A549 treated with AZD2906 at 1 μM for 4 hours (cell line): Measurements from ENCODE around the gene CCDC70. TPM values are rescaled to one million over a fixed set of nuclear protein-coding genes. Genes with fewer than 3 reads are reported as not detected.

Source experiments
- total RNA-seq: library from RNA; stranded (reverse); fragments of 200-300 nt; extraction: Qiagen RNA extraction; gene quantifications from 5 replicates; pipeline ENCODE4 v1.2.3, GENCODE V29; 2022

Gene CCDC70
- total RNA-seq, result not detected in 5 replicates

DNA sequence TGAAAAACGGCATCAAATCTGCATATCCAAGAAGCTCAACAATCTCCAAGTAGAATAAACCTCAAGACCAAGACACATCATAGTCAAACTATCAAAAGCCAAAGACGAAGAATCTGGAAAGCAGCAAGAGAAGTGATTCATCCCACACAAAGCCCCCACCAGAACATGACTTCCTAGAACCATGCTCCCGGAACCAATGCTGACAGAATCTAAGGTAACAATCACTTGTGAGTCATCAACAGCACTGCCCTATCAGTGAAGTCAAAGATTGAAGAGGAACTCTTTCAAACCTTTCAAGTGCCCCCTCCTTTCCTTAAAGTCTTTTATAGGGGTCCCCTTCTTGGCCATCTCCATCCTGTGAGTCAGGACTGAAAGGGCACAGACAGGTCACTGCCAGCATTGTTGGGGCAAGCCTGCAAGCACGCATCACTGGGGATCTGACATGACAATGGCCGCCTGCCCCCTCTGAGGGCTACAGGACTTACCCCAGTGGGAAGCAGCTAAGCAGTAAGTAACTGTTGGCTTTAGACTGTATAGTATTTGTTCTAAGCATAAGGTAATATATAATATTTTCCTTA lies at the start of gene CCDC70:
TSS of gene CCDC70 (plus strand) at position 247 of the 578 bp plus-strand sequence. CDS start 3,443 bp downstream, outside the sequence.

DNA sequence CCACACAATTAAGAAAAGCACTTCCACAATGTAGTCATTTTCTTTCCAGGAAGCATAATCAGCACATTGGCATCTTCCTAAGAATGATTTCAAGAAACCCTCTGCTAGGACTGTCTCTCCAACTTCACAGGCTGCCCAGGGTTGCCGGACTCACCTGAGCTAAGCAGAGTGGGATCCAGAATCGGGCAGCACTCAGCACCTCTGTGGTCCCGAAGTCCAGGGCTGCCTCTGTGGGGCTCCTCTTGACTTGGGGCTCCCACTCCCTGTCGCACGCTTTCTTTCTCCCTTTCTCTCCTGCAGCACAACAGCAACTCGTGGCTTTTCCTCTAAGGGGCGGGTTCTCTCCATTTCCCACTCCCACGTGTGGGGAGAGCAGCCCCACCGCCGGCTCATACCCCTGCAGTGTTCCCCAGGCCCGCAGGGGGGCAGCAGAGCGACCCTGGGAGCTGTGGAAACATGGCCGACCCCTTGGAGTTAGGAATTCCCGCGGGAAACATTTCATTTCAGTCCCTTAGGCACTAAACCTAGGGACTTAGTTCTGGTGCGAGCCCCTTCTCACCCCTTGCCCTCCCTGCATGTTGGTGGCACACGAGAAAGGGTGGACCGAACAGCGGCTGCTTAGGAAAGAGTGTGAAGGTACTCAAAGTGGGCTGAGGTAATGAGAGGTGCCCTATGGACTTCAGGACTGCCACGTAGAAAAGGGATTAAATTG lies 16.8 kb upstream of the CCDC70 start, which contains the start of gene TMEM272:
TSS of gene TMEM272 (minus strand) at position 316 of the 712 bp plus-strand sequence. CDS start 6,647 bp downstream, outside the sequence.

Other genes starting within 250 kb of the CCDC70 start
- 4.1 to 5.6 TPM (median 4.7 TPM) in 5 replicates for gene DHRS12, start 57.8 kb upstream of the CCDC70 start, total RNA-seq
- gene TMEM272, start 16.8 kb upstream of the CCDC70 start, total RNA-seq, result not detected in 5 replicates
- 2.1 to 3.4 TPM (median 2.6 TPM) in 5 replicates for gene ATP7B, start 149.5 kb downstream of the CCDC70 start, total RNA-seq
- 5.4 to 12.0 TPM (median 7.3 TPM) in 5 replicates for gene ALG11, start 150.4 kb downstream of the CCDC70 start, total RNA-seq
- gene UTP14C, start 162.7 kb downstream of the CCDC70 start, total RNA-seq, result 5.6 to 7.6 TPM (median 5.9 TPM) in 5 replicates